Activated gamma-delta T cell treated with Interleukin-2 at 50 U/mL for 16 hours (primary cell): ENCODE results near the gene GMCL2.
A peak's percentile ranks its signal among the peaks of the same experiment; 100 is the strongest.
"Not testable (repeated sequence)": the region's sequence is repeated elsewhere in the genome, so short reads cannot be mapped to it uniquely, and the experiment has no call there.

Source experiments
- DNase-seq: peaks from one replicate; pipeline ENCODE4 v3.0.0-alpha.2; 2020

GMCL2 gene

DNA sequence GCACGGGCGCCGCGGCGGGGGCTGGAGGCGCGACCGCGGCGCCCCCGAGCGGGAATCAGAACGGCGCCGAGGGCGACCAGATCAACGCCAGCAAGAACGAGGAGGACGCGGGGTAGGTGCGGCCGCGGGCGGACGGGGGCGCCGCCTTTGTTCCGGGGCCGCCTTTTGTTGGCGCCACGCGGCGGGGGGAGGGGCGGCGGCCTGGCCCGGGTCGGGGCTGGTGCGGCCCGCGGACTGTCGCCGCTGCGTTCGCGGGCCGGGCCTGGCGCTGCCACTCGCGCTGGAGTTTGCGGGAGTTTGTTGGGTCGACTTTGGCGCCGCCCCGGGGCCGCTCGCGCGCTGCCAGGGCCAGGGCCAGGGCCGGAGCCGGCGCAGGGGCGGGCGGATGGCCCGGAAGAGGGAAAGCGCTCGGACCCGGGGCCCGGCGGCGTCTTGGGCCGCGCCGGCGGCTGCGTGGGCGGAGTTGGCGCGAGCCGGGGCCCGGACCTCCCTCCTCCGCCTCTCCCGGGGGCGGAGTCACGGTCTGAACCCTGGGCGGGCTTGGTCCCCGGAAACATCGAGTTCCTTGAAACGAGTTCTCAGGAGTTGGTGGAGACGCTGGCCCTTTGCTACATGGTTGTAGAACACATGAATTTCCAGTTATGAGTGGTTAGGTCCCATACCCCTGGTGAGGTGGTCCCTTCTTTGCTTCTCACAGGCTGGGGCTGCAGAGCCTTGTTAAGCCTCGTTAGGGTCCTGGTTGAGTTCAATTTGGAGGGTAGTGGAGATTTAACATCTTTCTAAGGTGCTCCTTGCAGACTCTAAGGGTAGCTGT is 18.0 kb upstream of the GMCL2 start:
- peak; percentile 66 for DNase-seq

DNA sequence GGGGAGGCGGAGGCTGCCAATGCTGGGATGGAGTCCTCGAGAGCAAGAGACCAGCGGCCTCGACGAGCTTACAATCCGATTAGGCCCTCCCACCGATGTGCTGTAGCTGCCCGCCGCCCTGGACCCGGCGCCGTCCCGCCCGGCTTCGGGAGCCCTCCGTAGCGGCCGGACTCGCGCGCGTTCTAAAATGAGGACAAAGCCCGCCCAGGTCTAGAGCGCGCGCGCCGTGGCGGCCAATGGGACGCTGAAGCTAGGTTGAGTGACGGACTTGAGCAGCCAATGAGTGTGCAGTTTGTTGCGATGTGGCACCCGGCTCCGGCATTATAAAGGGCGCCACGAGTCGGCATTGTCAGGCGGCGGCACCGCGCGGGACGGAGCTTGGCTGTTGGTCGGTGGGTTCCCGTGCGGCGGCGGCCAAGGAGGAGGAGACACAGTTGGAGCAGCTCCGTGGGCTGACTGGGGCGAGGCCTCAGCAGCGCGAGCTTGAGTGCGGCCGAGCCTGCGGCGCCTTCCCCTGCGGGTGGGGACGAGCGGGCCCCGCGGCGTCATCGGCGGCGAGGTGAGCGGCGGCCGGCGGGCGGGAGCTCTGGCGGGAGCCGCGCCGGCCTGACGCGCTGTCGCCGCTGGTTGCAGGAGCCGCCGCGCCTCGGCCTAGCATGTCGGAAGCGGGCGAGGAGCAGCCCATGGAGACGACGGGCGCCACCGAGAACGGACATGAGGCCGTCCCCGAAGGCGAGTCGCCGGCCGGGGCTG is 17.2 kb upstream of the GMCL2 start, which contains the start of gene HNRNPAB:
Gene HNRNPAB (plus strand): TSS at position 352 of the 753 bp plus-strand sequence. CDS start 305 bp downstream, at position 657.
- DNase-seq: peak; percentile 95

DNA sequence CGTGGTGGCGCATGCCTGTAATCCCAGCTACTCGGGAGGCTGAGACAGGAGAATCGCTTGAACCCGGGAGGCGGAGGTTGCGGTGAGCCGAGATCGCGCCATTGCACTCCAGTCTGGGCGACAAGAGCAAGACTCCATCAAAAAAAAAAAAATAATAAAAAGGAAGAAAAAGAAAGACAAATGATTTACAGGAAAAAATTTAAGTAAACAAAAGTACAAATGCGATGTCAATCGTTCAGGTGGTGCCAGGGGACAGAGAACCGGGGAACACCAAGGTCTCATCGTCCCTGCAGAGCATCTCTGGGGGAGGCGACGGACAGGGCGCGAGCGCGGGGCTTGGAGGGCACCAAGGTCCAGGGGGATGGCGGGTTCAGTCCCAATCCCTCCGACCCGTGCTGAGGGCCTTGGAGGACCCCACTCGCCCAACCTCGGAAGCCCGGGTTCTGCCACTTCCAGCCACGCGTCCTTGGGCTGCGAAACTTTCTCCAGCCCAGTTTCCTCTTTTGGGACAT is 16.6 kb upstream of the GMCL2 start:
- DNase-seq: no peak

DNA sequence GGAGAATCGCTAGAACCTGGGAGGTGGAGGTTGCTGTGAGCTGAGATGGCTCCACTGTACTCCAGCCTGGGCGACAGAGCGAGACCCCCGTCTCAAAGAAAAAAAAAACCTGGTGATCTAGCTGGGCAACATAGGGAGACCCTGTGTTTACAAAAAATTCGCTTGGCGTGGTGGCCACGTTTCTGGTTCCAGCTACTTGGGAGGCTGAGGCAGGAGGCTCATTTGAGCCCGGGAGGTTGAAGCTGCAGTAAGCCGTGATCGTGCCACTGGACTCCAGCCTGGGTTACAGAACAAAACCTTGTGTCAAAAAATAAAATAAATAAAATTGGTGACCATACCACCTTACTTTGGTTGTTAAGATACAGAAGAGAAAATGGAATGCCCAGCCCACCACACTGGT is 15.4 kb upstream of the GMCL2 start:
- DNase-seq: no peak

DNA sequence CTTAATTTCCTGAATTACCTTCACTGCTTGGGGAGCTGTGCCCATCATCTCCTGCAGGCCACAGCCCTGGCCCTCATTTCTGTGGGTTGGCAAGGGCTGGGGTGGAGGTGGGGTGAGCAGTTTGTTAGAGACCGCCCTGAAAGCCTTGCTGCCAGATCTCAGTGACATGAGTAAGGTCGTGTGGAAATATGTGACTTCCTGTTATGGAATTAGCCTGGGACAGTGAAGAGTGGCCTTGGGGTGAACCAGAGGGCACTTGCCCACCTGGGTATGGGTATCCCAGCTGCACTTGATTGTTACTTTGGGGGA is 14.7 kb upstream of the GMCL2 start:
- DNase-seq: no peak

DNA sequence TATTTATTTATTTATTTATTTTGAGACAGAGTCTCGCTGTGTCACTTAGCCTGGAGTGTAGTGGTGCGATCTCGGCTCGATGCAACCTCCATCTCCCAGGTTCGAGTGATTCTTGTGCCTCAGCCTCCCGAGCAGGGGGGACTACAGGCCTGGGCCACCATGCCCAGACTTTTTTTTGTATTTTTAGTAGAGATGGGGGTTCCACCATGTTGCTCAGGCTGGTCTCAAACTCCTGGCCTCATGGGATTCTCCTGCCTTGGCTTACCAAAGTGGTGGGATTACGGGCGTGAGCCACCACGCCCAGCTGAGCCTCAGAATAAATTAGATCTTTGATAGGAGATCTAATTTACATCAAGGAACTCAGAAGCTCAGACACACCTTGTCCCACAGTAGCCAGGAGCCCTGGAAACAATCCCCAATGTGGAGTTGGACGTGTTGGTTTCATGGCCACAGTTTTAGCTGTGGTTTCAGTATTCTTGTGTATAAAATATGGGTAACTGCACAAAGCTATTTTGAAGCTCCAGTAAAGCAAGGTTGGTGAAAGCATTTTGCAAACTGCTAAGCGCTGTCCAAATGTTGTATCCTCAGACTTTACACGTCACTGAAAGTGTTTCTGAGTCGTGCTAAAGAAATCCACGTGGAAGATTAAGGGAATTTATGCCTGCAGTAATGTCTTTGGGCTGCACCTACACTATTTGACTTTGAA is 14.2 kb upstream of the GMCL2 start:
- no peak for DNase-seq

DNA sequence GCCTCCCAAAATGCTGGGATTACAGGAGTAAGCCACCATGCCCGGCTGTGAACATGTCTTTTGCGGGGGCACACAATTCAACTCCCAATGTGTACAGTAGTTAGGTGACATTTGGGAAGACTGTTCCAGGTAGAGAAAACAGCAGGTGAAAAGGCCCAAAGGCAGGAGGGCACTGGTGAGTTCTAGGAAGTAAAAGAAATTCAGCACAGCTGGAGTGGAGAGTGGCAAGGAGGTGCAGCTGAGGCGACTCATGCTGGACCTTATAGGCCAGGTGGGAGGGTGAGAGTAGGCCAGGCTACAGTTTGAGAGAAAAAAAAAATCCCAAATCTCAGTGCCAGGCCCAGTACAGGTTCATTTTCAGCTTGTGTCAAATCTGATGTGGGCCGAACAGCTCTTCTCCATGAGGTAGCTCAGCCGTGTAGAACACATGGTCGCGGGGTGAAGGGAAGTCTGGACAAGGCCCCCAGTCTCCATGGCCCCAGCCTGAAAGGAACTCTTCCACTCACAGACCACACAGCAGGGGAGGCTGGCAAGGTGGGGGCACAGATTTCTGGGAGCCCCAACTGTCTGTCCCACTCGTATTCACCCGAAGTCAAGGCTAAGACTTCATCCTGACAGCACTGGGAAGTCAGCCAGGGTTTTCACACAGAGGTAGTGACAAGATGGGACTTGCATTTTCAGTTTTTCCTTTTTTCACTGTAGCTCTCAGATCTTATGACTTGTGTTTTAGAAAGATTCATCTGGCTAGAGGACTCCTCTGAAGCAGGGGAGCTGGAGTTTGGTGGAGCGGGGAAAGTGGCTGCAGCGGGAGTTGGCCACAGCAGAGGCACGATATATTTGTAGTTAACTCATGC is 12.6 kb upstream of the GMCL2 start:
- no peak for DNase-seq

DNA sequence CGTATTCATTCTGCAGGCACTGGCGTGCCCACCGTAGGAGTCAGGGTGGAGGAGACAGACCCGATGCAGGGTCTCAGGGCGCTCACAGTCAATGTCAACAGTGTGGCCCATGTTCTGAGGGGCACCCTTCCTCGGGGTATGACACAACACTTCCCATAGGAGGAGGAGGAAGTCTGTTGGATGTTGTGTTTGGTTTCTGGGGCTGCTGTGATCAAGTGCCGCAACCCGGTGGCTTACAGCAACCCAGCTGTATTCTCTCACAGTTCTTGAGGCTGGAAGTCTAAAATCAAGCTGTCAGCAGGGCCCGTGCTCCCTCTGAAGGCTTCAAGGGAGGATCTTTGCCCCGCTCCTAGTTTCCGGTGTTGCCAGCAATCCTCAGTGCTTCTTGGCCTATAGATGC is 11.5 kb upstream of the GMCL2 start:
- no peak for DNase-seq

DNA sequence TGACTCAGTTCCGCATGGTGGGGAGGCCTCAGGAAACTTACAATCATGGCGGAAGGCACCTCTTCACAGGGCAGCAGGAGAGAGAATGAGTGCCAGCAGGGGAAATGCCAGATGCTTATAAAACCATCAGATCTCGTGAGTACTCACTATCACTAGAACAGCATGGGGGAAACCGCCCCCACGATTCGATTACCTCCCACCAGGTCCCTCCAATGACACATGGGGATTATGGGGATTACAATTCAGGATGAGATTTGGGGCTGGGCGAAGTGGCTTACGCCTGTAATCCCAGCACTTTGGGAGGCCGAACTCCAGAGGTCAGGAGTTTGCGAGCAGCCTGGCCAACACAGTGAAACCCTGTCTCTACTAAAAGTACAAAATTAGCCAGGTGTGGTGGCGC is 11.0 kb upstream of the GMCL2 start:
- DNase-seq: not testable (repeated sequence)

DNA sequence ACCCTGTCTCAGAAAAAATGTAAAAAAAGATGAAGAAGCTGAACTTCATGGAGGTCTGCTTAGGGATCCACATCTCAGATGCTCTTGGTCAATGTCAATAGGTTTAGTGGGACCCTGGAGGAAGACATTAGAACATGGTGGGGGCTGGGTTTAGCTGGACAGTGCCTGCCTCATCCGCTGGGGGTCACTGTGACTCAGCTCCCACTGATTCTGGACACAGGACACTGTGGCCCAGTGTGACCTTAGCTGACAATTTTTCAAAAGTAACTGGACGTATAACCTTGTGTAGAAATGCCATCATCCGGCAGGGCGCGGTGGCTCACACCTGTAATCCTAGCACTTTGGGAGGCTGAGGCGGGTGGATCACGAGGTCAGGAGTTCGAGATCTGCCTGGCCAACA is 9.8 kb upstream of the GMCL2 start:
- no peak for DNase-seq

DNA sequence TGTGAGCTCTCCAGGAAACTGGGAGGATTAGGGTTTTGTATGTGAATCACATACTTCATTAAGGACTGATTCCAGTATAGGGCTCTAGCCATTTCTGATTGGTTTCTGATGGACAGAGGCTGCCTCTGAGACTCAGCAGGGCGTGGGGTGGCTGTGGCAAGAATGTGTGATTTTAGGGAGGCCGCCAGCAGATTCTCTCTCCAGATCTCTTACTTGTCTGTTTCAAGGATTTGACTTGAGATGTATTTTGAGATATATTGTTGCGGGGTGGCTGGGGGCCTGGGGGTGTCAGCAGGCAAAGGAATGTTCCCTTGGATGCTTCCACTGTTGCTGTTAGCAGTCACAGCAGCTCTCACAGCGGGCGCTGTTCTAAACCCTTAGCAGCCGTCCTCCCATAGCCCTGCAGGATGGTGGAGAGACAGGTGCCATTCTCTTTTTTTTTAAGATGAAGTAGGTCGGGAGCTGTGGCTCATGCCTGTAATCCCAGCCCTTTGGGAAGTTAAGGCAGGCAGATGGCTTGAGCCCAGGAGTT is 9.2 kb upstream of the GMCL2 start:
- DNase-seq: no peak

DNA sequence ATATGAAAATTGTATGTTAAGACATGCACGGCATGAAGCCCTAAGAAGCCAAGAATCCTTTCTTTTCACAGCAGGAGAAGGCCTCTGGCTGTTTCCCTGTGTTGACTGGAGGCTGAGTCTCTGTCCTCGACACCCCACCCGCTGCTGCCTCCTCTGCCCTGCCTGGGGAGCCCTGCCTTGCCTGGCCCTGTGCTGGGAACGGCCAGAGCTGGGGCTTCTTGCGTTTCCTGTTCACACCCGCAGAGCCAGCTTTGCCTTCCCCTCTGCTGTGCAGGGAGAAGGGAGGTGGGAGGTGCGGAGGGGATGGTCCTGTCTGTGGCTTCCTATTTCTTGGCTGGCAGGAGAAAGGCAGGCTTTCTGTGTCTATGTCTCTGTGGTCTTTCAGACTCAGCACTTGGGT is 6.9 kb upstream of the GMCL2 start:
- DNase-seq: no peak

DNA sequence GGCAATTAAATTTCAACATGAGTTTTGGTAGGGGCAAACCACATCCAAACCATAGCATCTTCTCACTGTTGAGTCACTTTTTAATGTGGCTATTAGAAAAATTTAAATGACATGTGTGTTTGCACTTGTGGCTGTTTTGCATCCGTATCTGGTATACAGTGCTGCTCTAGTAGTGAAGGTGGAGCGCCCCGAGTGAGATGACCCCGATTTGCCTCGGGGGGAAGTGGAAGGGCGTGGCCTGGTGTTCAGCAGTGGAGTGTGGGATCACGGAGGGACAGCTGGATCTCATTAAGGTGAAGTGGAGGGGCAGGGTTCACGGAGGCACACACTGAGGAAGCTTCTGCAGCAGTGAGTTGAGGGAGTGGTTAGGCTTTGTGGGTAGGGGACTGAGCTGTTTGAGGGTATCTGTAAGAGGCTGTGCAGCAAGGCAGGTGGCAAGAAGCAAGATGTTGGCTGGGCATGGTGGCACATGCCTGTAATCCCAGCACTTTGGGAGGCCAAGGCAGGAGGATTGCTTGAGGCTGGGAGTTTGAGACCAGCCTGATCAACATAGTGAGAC is 6.2 kb upstream of the GMCL2 start:
- no peak for DNase-seq

DNA sequence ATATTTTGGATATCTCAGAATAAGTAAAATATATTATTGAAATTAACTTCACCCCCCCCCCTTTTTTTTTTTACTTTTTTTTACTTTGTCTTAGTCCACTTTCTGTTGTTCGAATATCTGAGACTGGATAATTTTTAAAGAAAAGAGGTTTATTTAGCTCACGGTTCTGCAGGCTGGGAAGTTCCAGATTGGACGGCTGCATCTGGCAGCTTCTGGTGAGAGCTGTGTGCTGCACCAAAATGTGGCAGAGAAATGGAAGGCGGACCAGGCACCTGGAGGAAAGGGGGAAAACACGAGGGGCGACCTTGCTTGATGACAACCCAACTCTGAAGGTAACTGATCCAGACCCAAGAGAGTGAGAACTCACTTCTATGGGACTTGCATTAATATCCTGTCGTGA is 5.6 kb upstream of the GMCL2 start:
- no peak for DNase-seq

DNA sequence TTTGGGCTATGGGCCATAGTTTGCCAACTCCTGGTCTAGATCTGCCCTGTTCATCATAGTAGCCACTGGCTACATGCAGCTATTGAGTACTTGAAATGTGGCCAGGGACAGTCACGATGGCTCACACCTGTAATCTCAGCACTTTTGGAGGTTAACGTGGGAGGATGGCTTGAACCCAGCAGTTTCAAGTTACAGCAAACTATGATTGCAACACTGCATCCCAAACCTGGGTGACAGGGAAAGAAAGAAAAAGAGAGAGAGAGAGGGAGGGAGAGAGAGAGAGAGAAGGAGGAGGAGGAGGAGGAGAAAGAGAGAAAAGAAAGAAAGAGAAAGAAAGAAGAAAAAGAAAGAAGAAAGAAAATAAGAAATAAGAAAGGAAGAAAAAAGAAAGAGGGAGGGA is 5.1 kb upstream of the GMCL2 start:
- DNase-seq: no peak

DNA sequence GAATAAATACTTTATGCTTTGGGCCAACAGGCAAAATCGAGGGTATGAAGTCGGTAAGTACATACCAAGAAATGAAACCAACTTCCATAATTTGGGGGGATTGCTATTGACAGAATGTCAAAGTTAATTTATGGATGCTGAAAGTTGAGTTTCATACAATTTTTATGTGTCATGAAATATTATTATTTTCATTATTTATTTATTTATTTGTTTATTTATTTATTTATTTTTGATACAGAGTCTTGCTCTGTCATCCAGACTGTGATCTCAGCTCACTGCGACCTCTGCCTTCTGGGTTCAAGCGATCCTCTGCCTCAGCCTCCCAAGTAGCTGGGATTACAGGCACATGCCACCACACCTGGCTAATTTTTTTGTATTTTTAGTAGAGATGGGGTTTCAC is 4.5 kb upstream of the GMCL2 start:
- DNase-seq: no peak

DNA sequence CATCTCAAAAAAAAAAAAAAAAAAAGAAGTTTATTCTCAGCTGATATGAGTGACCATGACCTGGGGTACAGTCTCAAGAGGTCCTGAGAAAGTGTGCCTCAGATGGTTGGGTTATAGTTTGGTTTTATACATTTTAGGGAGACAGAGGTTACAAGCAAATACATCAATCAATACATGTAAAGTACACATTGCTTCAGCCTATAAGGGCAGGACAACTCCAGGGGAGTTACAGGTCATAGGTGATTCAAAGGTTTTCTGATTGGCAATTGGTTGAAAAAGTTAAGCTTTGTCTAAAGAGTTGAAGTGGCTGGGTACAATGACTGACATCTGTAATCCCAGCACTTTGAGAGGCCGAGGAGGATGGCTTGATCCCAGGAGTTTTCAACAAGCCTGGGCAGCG is 2.3 kb upstream of the GMCL2 start:
- DNase-seq: no peak

DNA sequence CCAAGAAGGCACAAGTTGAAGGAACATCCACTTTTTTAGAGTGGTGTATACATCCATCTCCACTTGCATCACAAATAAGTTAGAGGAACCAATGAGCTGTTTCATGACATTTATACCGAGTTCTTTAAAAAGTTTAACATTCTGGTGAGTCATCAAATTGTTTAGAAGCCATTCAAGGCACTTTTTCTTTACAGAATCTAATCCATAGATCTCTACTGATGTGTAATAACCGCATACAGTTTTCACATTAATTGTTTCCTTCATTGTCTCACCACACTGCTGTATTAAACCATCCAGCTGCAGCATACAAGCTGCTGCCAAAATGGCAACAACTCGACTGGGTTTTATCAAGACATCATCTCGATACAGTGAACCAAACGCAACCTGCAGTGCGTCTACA is 744 bp downstream of the GMCL2 start:
- no peak for DNase-seq

DNA sequence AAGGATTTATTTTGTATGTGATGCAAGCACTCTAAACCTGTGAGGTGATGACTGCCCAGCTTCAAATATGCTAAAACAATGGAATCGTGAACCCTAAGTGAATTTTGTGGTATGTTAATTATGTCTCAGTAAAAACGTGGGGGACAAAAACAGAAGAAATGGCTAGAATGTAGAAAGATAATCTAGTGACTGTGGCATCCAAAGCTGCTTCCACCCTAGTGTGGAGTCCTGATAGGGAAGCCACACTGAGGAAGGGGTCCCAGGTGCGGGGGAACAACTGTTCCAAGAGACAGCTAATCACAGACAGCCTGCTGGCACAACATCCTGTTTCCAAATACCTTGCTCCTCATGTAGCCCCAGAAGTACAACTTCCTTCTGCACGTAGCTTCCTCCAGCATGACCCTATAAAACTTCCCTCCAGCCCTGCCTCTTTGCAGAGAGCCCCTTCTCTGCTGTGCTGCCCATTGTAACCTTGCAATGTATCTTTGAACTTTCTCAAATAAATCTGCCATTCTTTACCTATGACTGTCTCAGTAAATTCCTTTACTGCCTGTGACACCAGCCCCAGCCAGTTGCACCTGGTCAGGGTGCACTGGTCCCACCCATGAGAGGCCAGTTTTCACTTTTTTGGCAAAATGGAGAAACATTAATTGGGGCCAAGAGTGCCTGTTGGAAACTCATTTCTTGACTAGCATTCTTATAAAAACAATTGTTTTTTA is 4.9 kb downstream of the GMCL2 start:
- DNase-seq: no peak

DNA sequence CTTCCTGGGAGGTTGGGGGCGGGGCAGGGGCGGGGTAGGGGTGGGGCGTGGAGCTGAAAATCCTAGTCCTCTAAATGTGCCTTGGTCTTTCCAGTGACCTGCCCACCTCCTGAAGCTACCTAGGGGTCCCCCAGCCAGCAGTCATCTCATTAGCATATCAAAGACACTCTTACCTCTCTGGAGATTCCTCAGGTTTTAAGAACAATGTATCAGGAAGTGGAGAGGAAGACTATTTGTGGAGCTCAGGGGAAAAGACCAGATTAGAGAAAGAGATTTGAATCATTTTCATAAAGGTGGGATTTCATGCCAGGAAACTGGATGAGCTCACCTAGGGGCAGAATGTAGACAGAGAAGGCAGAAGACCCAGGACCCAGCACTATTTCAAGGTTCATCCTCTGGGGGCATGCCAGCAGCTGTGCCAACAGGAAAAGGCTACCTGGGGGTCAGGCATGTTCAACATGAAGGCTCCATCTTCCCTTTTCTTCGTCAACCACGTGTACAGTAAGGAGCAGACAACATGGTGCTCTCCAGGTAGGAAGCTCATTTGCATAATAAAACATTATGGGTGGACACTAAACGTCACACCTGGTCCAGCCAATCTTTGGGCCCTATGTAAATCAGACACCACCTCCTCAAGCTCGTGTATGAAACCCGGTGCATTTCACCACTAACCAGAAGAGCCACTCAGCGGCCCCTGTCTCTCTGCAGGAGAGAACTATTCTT is 6.9 kb downstream of the GMCL2 start:
- DNase-seq: no peak

DNA sequence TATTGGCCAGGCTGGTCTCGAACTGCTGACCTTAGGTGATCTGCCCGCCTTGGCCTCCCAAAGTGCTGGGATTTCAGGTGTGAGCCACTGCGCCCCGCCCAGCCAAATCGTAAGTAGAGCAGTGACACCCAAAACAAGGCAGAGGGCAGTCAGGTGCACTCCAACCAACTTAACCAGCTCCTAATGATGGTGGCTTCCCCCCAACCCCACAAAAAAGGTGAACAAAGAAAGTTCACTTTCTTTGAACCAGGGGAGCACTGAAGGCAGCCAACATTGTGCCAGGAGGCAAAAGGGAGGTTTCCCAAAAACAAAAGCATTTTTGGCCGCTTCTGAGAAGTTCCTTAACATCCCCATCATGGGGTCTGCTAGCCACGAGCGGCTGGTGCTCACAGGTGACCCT is 9.6 kb downstream of the GMCL2 start:
- no peak for DNase-seq
